22Rv1 (cell line): ENCODE measurements around the gene MFAP2.

Experiments
- CTCF ChIP-seq: fragments of 450-650 bp; IDR thresholded peaks from 2 replicates; pipeline ENCODE4 v1.5.1; 2017; ENCODE audit warnings: mild to moderate bottlenecking
- ZFX ChIP-seq: fragments of 450-650 bp; IDR thresholded peaks from 2 replicates; pipeline ENCODE4 v1.6.1; 2017; ENCODE audit warnings: antibody characterized with exemption, borderline replicate concordance

GRCh38 chr1:16946646-16947045 lies 33.8 kb downstream of the MFAP2 start:
- TF ChIP-seq CTCF (no peak), ZFX (no peak)
